H9 (cell line): ENCODE data around the gene PLPPR2. TPM values are rescaled to one million over a fixed set of nuclear protein-coding genes. Genes with fewer than 3 reads are reported as not detected.

Experiments used
- DNase-seq: peaks from one replicate; pipeline ENCODE4 v3.0.0-alpha.2; 2017
- H2AFZ ChIP-seq: one replicate; pipeline ENCODE4 v1.6.1; 2013; ENCODE audit warnings: mild to moderate bottlenecking, low read length, control low read depth, moderate library complexity
- H2AK5ac ChIP-seq: 2 replicates; pipeline ENCODE4 v1.6.1; 2013; ENCODE audit warnings: low read length, control low read depth, mixed read lengths; ENCODE audit not compliant: insufficient read length
- H2BK120ac ChIP-seq: one replicate; pipeline ENCODE4 v1.6.1; 2013; ENCODE audit warnings: low read depth, mild to moderate bottlenecking, low read length, control low read depth, inconsistent platforms; ENCODE audit not compliant: poor library complexity, severe bottlenecking
- H2BK12ac ChIP-seq: 2 replicates; pipeline ENCODE4 v1.6.1; 2013; ENCODE audit warnings: low read length, control low read depth, mixed read lengths, low read depth; ENCODE audit not compliant: insufficient read length
- H2BK15ac ChIP-seq: 2 replicates; pipeline ENCODE4 v1.6.1; 2013; ENCODE audit warnings: low read depth, low read length, control low read depth
- H2BK20ac ChIP-seq: one replicate; pipeline ENCODE4 v1.6.1; 2013; ENCODE audit warnings: low read depth, mild to moderate bottlenecking, low read length, control low read depth, inconsistent platforms; ENCODE audit not compliant: poor library complexity, severe bottlenecking
- H2BK5ac ChIP-seq: 2 replicates; pipeline ENCODE4 v1.6.1; 2013; ENCODE audit warnings: low read length, control low read depth, mixed read lengths; ENCODE audit not compliant: insufficient read length
- H3K14ac ChIP-seq: 2 replicates; pipeline ENCODE4 v1.6.1; 2013; ENCODE audit warnings: low read length, control low read depth; ENCODE audit not compliant: insufficient read depth
- H3K18ac ChIP-seq: 2 replicates; pipeline ENCODE4 v1.6.1; 2013; ENCODE audit warnings: low read depth, mild to moderate bottlenecking, mixed read lengths, low read length, control low read depth; ENCODE audit not compliant: insufficient read length
- H3K23ac ChIP-seq: 2 replicates; pipeline ENCODE4 v1.6.1; 2013; ENCODE audit warnings: low read length, control low read depth, mixed read lengths, low read depth; ENCODE audit not compliant: insufficient read length
- H3K23me2 ChIP-seq: 2 replicates; pipeline ENCODE4 v1.6.1; 2013; ENCODE audit warnings: low read depth, mild to moderate bottlenecking, mixed read lengths, low read length, control low read depth; ENCODE audit not compliant: insufficient read length, poor library complexity, severe bottlenecking
- H3K27ac ChIP-seq: 2 replicates; pipeline ENCODE4 v1.5.1; 2013; ENCODE audit warnings: low read length, control low read depth, mixed read lengths, low read depth; ENCODE audit not compliant: insufficient read length
- H3K27me3 ChIP-seq: 2 replicates; pipeline ENCODE4 v1.6.1; 2013; ENCODE audit warnings: low read length, control low read depth, inconsistent platforms; ENCODE audit not compliant: insufficient read depth
- H3K4ac ChIP-seq: 2 replicates; pipeline ENCODE4 v1.6.1; 2013; ENCODE audit warnings: low read depth, mild to moderate bottlenecking, control low read depth, inconsistent platforms, low read length, moderate library complexity
- H3K4me1 ChIP-seq: 2 replicates; pipeline ENCODE4 v1.6.1; 2013; ENCODE audit warnings: low read length, control low read depth, inconsistent platforms; ENCODE audit not compliant: insufficient read depth
- H3K4me2 ChIP-seq: 2 replicates; pipeline ENCODE4 v1.6.1; 2013; ENCODE audit warnings: low read length, control low read depth, mixed read lengths; ENCODE audit not compliant: insufficient read length, insufficient read depth
- H3K56ac ChIP-seq: 2 replicates; pipeline ENCODE4 v1.6.1; 2013; ENCODE audit warnings: low read depth, mild to moderate bottlenecking, mixed read lengths, low read length, control low read depth; ENCODE audit not compliant: insufficient read length
- H3K79me1 ChIP-seq: 2 replicates; pipeline ENCODE4 v1.6.1; 2013; ENCODE audit warnings: low read depth, mild to moderate bottlenecking, moderate library complexity, low read length, control low read depth, inconsistent platforms; ENCODE audit not compliant: insufficient read depth, poor library complexity, severe bottlenecking
- H3K79me2 ChIP-seq: 2 replicates; pipeline ENCODE4 v1.6.1; 2013; ENCODE audit warnings: low read length, control low read depth, inconsistent platforms; ENCODE audit not compliant: insufficient read depth
- H3K9ac ChIP-seq: 2 replicates; pipeline ENCODE4 v1.6.1; 2013; ENCODE audit warnings: low read length, control low read depth, mixed read lengths; ENCODE audit not compliant: insufficient read length; ENCODE audit errors: extremely low read depth
- H3K9me3 ChIP-seq: one replicate; pipeline ENCODE4 v1.6.1; 2013; ENCODE audit warnings: low read depth, low read length, inconsistent platforms; ENCODE audit not compliant: control insufficient read depth
- H3T11ph ChIP-seq: one replicate; pipeline ENCODE4 v1.6.1; 2013; ENCODE audit warnings: mild to moderate bottlenecking, low read length, control low read depth, inconsistent platforms
- H4K20me1 ChIP-seq: one replicate; pipeline ENCODE4 v1.6.1; 2013; ENCODE audit not compliant: control insufficient read depth, insufficient read length, insufficient read depth
- H4K5ac ChIP-seq: 2 replicates; pipeline ENCODE4 v1.6.1; 2013; ENCODE audit warnings: low read depth, mild to moderate bottlenecking, mixed read lengths, low read length, control low read depth; ENCODE audit not compliant: insufficient read length
- H4K8ac ChIP-seq: replicated peaks from 2 replicates; pipeline ENCODE4 v1.6.1; 2013; ENCODE audit warnings: low read length, control low read depth, mixed read lengths, low read depth; ENCODE audit not compliant: insufficient read length
- H4K91ac ChIP-seq: 2 replicates; pipeline ENCODE4 v1.6.1; 2013; ENCODE audit warnings: low read depth, mild to moderate bottlenecking, moderate library complexity, mixed read lengths, low read length, control low read depth; ENCODE audit not compliant: insufficient read length
- H3K27ac Mint-ChIP-seq, 3 experiments: 2 replicates in 2 of 3; 3 replicates in 1 of 3; pipeline ENCODE4 v1.8.0; 2020 to 2021; ENCODE audit warnings: mixed read lengths in 3 of 3, mild to moderate bottlenecking in 1 of 3, moderate library complexity in 1 of 3
- H3K27me3 Mint-ChIP-seq: 2 replicates; pipeline ENCODE4 v1.8.0; 2021; ENCODE audit warnings: low read depth, mild to moderate bottlenecking, moderate library complexity, mixed read lengths
- H3K36me3 Mint-ChIP-seq, 3 experiments: 2 replicates in 2 of 3; 3 replicates in 1 of 3; pipeline ENCODE4 v1.8.0; 2020 to 2021; ENCODE audit warnings: low read depth in 3 of 3, mixed read lengths in 3 of 3; ENCODE audit not compliant: insufficient read depth in 1 of 3
- H3K4me1 Mint-ChIP-seq, 2 experiments: 2 replicates each; pipeline ENCODE4 v1.8.0; 2020; ENCODE audit warnings: mixed read lengths in 2 of 2
- H3K4me3 Mint-ChIP-seq, 2 experiments: 2 replicates in 1 of 2; 3 replicates in 1 of 2; pipeline ENCODE4 v1.8.0; 2020 to 2021; ENCODE audit warnings: mild to moderate bottlenecking in 2 of 2, mixed read lengths in 2 of 2, moderate library complexity in 1 of 2
- H3K9me3 Mint-ChIP-seq, 2 experiments: 2 replicates in 1 of 2; 3 replicates in 1 of 2; pipeline ENCODE4 v1.8.0; 2020; ENCODE audit warnings: mild to moderate bottlenecking in 2 of 2, mixed read lengths in 2 of 2, moderate library complexity in 1 of 2
- WGBS: extraction: QIAGEN DNeasy Blood & Tissue Kit; methylation state at CpG from one replicate; pipeline ENCODE4 v1.1.7; 2013; ENCODE audit warnings: missing lambda C conversion rate, low lambda C conversion rate, mixed read lengths; ENCODE audit not compliant: insufficient read length; ENCODE audit errors: extremely low coverage; 5-methylcytosine and 5-hydroxymethylcytosine counted together
- total RNA-seq: library from RNA; stranded (reverse); gene quantifications from 2 replicates; pipeline ENCODE4 v1.2.1, GENCODE V29; 2021
- TF ChIP-seq, protein P1 (sequence below): fragments of 200-600 bp; sonication (generic); conservative IDR thresholded peaks from 3 replicates; pipeline ENCODE4 v1.8.0; 2021; ENCODE audit warnings: antibody characterized with exemption, mild to moderate bottlenecking

The PLPPR2 gene
- total RNA-seq, 1 experiment from 2014 or later = 8.0 TPM

DNA sequence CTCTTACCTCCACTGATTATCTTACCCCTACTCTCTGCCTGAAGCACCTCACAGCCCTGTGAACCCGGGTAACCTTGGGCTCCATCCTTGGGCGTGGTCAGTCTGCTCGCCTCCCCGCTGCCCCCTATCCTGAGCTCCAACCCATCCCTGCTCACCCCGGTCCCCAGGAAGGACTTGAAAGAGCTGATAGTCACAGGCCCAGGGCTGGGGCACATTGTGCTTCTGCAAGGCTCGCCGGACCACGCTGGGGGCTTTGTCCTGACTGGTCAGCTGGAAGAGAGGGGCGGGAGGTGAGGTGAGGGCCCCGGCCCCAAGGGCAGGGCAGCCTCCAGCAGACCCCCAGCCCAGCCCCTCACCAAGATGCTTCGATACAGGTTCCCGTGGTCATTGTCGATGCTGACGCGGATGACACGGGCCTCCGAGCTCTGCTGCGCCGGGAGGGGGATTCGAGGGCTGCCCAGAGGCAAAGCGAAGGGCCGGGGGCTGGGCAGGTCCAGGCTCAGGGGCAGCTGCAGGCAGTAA lies 41.9 kb downstream of the PLPPR2 start:
- Histone ChIP-seq H3K4me1 (peaks cover 2% of the 10 kb centered on the region; the same call in 1 of the 2 replicates), H3K9me3 (no peaks in the 10 kb centered on the region), H2BK120ac (no peak overlapping the region), H3K18ac (no peak overlapping the region), H3K23me2 (peaks cover 2% of the 10 kb centered on the region), H2BK5ac (no peak overlapping the region), H3K79me2 (no peaks in the 10 kb centered on the region), H3T11ph (no peak overlapping the region), H2BK20ac (no peak overlapping the region), H3K27ac (no peak overlapping the region), H2BK12ac (no peak overlapping the region), H3K79me1 (no peaks in the 10 kb centered on the region), H3K23ac (no peak overlapping the region), H4K91ac (no peak overlapping the region), H2AK5ac (no peak overlapping the region), H4K8ac (no peak overlapping the region), H3K27me3 (no peaks in the 10 kb centered on the region), H2AFZ (no peak overlapping the region), H3K9ac (no peak overlapping the region), H2BK15ac (no peak overlapping the region), H3K56ac (no peak overlapping the region), H3K14ac (no peak overlapping the region), H4K20me1 (no peaks in the 10 kb centered on the region), H3K4ac (no peak overlapping the region), H3K4me2 (no peak overlapping the region), H4K5ac (no peak overlapping the region)
- no peak overlapping the region for H3K27ac Mint-ChIP-seq
- TF ChIP-seq, protein P1, sequence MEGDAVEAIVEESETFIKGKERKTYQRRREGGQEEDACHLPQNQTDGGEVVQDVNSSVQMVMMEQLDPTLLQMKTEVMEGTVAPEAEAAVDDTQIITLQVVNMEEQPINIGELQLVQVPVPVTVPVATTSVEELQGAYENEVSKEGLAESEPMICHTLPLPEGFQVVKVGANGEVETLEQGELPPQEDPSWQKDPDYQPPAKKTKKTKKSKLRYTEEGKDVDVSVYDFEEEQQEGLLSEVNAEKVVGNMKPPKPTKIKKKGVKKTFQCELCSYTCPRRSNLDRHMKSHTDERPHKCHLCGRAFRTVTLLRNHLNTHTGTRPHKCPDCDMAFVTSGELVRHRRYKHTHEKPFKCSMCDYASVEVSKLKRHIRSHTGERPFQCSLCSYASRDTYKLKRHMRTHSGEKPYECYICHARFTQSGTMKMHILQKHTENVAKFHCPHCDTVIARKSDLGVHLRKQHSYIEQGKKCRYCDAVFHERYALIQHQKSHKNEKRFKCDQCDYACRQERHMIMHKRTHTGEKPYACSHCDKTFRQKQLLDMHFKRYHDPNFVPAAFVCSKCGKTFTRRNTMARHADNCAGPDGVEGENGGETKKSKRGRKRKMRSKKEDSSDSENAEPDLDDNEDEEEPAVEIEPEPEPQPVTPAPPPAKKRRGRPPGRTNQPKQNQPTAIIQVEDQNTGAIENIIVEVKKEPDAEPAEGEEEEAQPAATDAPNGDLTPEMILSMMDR = no peak
- H3K27me3 Mint-ChIP-seq = no peaks in the 10 kb centered on the region; the same call in 1 of the 2 replicates
- no peaks in the 10 kb centered on the region for H3K9me3 Mint-ChIP-seq
- H3K4me1 Mint-ChIP-seq = peaks cover 4 to 6% of the 10 kb centered on the region in 2 experiments
- peaks cover 13 to 58% (median 51%) of the 10 kb centered on the region in 3 experiments; a peak in 6 of 7 replicates for H3K36me3 Mint-ChIP-seq
- DNase-seq = no peak
- no CpG with 5 or more reads among the region's 22 CpGs for WGBS
- no peak overlapping the region for H3K4me3 Mint-ChIP-seq
